ENCODE results near the gene RHBDL1.

DNA sequence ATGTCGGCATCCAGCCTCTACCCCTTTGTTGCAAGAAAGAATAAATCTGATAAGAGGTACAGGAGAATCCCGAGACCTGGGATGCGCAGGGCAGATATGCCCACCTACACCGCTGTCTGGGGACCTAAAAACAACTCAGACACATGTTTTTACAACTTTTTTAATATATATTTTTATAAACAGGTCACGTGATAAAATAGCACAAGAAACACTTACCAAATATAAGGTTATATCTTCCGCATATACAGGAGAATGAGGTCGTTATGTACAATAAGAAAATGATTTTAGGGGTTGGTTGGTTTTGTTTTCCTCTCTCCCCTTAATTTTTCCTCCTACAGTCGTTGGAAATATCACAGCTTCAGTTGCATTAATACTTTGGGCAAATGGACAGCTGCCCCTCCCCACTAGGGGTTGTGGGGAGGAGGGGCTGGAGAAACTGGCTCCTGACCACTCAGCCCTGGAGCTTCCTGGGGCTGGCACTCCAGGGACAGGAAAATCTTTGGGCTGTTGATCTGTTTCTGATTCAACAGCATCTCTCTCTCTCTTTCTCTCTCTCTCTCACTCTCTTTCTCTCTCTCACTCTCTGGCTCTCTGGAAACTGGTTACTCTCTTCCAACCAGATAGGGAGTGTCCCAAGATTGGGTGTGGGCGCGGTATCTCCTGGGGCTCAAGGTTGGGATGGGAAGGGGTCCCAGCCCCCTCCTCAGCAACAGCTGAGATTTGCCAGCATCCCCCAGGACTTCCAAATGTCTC is 17.1 kb downstream of the RHBDL1 start:
- TF ChIP-seq, protein P1, sequence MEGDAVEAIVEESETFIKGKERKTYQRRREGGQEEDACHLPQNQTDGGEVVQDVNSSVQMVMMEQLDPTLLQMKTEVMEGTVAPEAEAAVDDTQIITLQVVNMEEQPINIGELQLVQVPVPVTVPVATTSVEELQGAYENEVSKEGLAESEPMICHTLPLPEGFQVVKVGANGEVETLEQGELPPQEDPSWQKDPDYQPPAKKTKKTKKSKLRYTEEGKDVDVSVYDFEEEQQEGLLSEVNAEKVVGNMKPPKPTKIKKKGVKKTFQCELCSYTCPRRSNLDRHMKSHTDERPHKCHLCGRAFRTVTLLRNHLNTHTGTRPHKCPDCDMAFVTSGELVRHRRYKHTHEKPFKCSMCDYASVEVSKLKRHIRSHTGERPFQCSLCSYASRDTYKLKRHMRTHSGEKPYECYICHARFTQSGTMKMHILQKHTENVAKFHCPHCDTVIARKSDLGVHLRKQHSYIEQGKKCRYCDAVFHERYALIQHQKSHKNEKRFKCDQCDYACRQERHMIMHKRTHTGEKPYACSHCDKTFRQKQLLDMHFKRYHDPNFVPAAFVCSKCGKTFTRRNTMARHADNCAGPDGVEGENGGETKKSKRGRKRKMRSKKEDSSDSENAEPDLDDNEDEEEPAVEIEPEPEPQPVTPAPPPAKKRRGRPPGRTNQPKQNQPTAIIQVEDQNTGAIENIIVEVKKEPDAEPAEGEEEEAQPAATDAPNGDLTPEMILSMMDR (IDR thresholded peaks at IDR 0.05; ENCODE audit: poor library complexity), result no peak
- TF ChIP-seq EZH2phosphoT487 (IDR thresholded peaks at IDR 0.05; ENCODE audit: low read depth, severe bottlenecking, unreplicated experiment), result no peak

All from hepatocyte (in vitro differentiated cells).